Left hindlimb (tissue), 1 donor: ENCODE data around the gene CCK.

Source experiments
- DNase-seq: peaks from one replicate; pipeline ENCODE4 v3.0.0-alpha.2; 2018

CCK gene

GRCh38 chr3:42224658-42225421 lies 41.1 kb downstream of the CCK start:
- DNase-seq, result no peak

- no peak for DNase-seq
Observed at GRCh38 chr3:42224178-42224577, 41.8 kb downstream of the CCK start.

- DNase-seq, result no peak
Observed at GRCh38 chr3:42222942-42223693, 42.9 kb downstream of the CCK start.

GRCh38 chr3:42220436-42221121 lies 45.4 kb downstream of the CCK start:
- no peak for DNase-seq

- DNase-seq, result no peak
Observed at GRCh38 chr3:42216931-42217333, 49.1 kb downstream of the CCK start.

GRCh38 chr3:42216302-42216701 lies 49.7 kb downstream of the CCK start:
- DNase-seq, result no peak

GRCh38 chr3:42214565-42215283 lies 51.3 kb downstream of the CCK start:
- no peak for DNase-seq

GRCh38 chr3:42214064-42214463 lies 51.9 kb downstream of the CCK start:
- DNase-seq, result no peak

- DNase-seq, result no peak
Observed at GRCh38 chr3:42213417-42213816, 52.6 kb downstream of the CCK start.

- DNase-seq, result no peak
Observed at GRCh38 chr3:42210726-42211125, 55.3 kb downstream of the CCK start.

GRCh38 chr3:42209917-42210316 lies 56.1 kb downstream of the CCK start:
- no peak for DNase-seq
